AG09319 (cell line): Measurements from ENCODE around the gene CDH4.
A peak's percentile ranks its signal among the peaks of the same experiment; 100 is the strongest.

ENCODE experiments used
- DNase-seq: peaks from one replicate; pipeline ENCODE4 v3.0.0-alpha.2; 2010; ENCODE audit warnings: low read depth; ENCODE audit errors: extremely low read depth
- CTCF ChIP-seq: IDR thresholded peaks from 2 replicates; pipeline ENCODE4 v1.5.1; 2011; ENCODE audit warnings: low read depth, mild to moderate bottlenecking, inconsistent platforms, low read length, moderate library complexity

Gene CDH4

GRCh38 chr20:61253264-61253639 is 1.2 kb downstream of the CDH4 start:
- TF ChIP-seq CTCF, result peak; percentile 32
- DNase-seq, result no peak

GRCh38 chr20:61253640-61254511 is 1.8 kb downstream of the CDH4 start:
- no peak for TF ChIP-seq CTCF
- no peak for DNase-seq

GRCh38 chr20:61254881-61255626 is 3.0 kb downstream of the CDH4 start:
- no peak for TF ChIP-seq CTCF

GRCh38 chr20:61256365-61256764 is 4.3 kb downstream of the CDH4 start:
- no peak for DNase-seq
- no peak for TF ChIP-seq CTCF

More at GRCh38 chr20:61254881-61255626, 3.0 kb downstream of the CDH4 start:
- DNase-seq, result no peak

- TF ChIP-seq CTCF, result no peak
- DNase-seq, result no peak
Measured at GRCh38 chr20:61256824-61257223, 4.8 kb downstream of the CDH4 start.

GRCh38 chr20:61257611-61258010 is 5.5 kb downstream of the CDH4 start:
- no peak for TF ChIP-seq CTCF
- DNase-seq, result no peak

GRCh38 chr20:61259741-61260140 is 7.7 kb downstream of the CDH4 start:
- no peak for DNase-seq
- no peak for TF ChIP-seq CTCF
